ENCODE measurements around the gene GANC. TPM values are rescaled to one million over a fixed set of nuclear protein-coding genes. Genes with fewer than 3 reads are reported as not detected.

The GANC gene
- total RNA-seq, 6 donors from 2014 or later: 67.3 to 295 (median 99.8) TPM

DNA sequence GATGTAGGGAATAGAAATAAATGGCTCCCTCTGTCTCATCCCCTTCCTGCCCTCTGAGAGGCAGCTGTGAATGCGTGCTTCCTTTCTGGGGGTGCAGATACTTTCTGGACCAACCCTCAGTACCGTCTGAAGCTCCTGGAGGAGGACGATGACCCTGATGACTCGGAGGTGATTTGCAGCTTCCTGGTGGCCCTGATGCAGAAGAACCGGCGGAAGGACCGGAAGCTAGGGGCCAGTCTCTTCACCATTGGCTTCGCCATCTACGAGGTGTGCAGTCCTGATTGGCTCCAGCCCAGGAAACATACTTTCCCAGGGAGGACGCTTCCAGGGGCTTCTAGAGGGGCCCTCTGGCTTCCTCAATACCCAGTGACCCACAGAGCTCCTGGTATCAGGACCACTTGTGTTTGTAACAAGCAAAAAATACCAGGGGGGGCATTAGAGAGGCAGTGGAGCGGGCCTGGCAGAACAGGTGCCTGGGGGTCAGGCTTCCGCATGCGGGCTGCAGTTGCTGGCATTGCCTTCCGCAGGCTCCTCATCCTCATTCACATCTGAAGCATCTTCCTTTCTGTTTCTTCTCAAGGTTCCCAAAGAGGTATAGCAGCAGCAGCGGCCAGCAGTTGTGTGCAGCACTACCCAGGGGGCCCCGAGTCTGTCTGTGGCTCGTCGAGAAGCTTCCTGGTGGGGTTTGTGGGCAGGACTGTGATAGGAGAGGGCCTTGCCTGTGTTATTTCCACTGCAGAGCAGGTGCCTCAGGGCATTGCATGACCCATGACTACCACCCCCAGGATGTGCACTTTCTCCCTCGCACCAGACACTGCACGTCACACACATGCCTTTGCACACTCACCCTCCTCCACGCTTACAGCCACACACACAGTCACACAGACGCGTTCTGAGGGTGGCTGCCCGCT is 128.8 kb downstream of the GANC start:
- Histone ChIP-seq H3K4me3 (no peak overlapping the region), H3K9me3 (no peaks in the 10 kb centered on the region), H3K27ac (no peak overlapping the region), H3K27me3 (no peaks in the 10 kb centered on the region), H3K36me3 (peaks cover 21 to 44% (median 24%) of the 10 kb centered on the region in 4 donors), H3K4me1 (no peaks in the 10 kb centered on the region)
- TF ChIP-seq, protein P1, sequence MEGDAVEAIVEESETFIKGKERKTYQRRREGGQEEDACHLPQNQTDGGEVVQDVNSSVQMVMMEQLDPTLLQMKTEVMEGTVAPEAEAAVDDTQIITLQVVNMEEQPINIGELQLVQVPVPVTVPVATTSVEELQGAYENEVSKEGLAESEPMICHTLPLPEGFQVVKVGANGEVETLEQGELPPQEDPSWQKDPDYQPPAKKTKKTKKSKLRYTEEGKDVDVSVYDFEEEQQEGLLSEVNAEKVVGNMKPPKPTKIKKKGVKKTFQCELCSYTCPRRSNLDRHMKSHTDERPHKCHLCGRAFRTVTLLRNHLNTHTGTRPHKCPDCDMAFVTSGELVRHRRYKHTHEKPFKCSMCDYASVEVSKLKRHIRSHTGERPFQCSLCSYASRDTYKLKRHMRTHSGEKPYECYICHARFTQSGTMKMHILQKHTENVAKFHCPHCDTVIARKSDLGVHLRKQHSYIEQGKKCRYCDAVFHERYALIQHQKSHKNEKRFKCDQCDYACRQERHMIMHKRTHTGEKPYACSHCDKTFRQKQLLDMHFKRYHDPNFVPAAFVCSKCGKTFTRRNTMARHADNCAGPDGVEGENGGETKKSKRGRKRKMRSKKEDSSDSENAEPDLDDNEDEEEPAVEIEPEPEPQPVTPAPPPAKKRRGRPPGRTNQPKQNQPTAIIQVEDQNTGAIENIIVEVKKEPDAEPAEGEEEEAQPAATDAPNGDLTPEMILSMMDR (IDR thresholded peaks at IDR 0.05): no peak
- no peak for TF ChIP-seq EP300 (IDR thresholded peaks at IDR 0.05)
- TF ChIP-seq POLR2AphosphoS5 (IDR thresholded peaks at IDR 0.05): no peak
- TF ChIP-seq POLR2A (IDR thresholded peaks at IDR 0.05): no peak
- WGBS, 2 donors: 90% methylated on average over 24 of the region's 24 CpGs
- DNase-seq (no peak), ATAC-seq (ENCODE audit: low FRiP score in 2 of 2) (no peak)

DNA sequence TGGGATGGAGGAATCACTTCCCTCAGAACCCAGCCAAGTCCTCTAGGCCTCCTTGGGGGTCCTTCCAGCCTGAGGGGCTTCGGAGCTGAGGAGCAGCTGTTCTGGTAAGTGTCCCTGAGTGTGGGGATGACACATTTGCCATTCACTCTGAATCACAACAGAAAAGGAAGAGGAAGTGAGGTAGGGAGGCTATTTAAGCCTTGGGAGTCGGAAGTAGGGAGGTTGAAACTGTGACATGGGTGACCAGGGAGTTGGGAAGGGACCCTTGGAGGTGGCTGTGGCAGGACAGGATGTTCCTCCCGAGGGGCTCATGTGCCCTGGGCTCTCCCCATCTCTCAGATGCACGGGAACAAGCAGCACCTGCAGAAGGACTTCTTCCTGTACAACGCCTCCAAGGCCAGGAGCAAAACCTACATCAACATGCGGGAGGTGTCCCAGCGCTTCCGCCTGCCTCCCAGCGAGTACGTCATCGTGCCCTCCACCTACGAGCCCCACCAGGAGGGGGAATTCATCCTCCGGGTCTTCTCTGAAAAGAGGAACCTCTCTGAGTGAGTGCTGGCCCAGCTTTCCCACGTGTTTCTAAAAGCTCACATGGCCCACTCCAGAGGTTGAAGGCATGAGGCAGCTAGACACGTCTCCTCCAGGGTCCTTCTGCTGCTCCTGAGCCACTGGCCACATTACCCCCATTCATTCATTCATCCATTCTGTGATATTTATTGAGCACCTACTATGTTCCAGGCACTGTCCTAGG is 129.6 kb downstream of the GANC start:
- no peak overlapping the region for H3K27ac ChIP-seq
- no peaks in the 10 kb centered on the region for H3K4me1 ChIP-seq
- no peaks in the 10 kb centered on the region for H3K27me3 ChIP-seq
- no peak overlapping the region for H3K4me3 ChIP-seq
- H3K9me3 ChIP-seq: no peaks in the 10 kb centered on the region
- 84 to 94% methylated on average over 15 of the region's 15 CpGs for WGBS, 2 donors
- no peak for ATAC-seq (ENCODE audit: low FRiP score in 2 of 2)
- TF ChIP-seq EP300 (IDR thresholded peaks at IDR 0.05) (no peak), POLR2A (IDR thresholded peaks at IDR 0.05) (no peak), POLR2AphosphoS5 (IDR thresholded peaks at IDR 0.05) (no peak)
- TF ChIP-seq, protein P1 (IDR thresholded peaks at IDR 0.05): no peak
- DNase-seq: no peak
- peaks cover 21 to 40% (median 24%) of the 10 kb centered on the region in 4 donors for H3K36me3 ChIP-seq

DNA sequence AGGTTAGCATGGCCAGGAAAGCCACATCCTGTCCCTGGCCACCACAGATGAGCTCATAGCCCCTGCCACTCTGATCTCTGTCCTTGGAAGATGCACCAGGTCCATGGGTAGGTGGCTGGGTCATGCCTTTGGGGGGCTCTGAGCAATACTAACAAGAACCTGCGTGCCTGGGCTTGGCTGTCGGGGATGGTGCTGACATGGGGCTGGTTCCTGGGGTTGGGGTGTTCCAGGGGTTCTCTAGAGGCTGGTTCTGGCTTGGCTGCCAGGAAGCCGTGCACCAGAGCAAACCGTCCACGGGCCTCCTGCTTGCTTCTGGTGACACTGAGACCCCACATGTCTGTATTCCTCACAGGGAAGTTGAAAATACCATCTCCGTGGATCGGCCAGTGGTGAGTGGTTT is 130.4 kb downstream of the GANC start:
- Histone ChIP-seq H3K4me1 (no peaks in the 10 kb centered on the region), H3K36me3 (peaks cover 21 to 40% (median 26%) of the 10 kb centered on the region in 4 donors), H3K27me3 (no peaks in the 10 kb centered on the region), H3K27ac (no peak overlapping the region), H3K4me3 (no peak overlapping the region), H3K9me3 (no peaks in the 10 kb centered on the region)
- DNase-seq: no peak
- 89 to 100% methylated on average over 2 to 7 of the region's 7 CpGs for WGBS, 2 donors
- no peak for TF ChIP-seq EP300 (IDR thresholded peaks at IDR 0.05)
- TF ChIP-seq POLR2A (IDR thresholded peaks at IDR 0.05): no peak
- TF ChIP-seq POLR2AphosphoS5 (IDR thresholded peaks at IDR 0.05): no peak
- TF ChIP-seq, protein P1 (IDR thresholded peaks at IDR 0.05): no peak
- ATAC-seq (ENCODE audit: low FRiP score in 2 of 2): no peak

DNA sequence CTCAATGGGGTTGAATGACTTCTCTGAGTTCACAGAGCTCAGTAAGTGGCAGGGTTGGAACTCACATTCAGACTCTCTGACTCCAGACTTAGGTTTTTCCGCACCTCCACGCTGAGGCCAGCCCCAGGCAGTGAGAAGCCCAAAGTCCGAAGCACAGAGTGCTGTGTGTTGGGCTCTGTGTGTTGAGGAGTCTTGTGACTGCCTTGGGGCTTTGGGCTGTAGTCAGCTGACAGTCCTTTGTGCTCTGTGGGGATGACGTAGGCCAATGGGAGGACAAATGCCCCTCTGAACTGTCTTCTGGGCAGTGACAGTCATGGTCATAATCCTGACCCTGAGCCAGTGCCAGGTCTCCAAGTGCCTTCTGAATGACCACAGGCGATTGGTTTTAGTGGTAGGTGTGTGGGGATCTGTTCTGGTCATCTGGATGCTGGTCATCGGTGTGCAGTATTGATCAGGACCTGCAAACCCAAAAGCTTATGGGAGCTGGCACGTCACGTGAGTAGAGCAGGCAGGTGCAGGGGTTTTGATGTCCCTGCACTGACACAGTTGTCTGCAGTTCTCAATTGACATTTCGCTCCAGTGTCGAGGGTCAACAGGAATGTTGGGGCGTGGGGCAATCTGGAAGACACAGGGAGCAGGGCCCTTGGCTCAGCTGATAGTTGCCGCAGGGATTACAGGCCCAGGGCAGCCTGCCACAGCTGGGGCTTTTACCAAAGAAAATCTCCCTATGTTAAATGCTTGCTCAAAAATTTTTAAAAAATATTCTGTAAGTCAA is 131.6 kb downstream of the GANC start:
- DNase-seq (no peak), ATAC-seq (ENCODE audit: low FRiP score in 2 of 2) (no peak)
- TF ChIP-seq, protein P1 (IDR thresholded peaks at IDR 0.05): no peak
- no peak overlapping the region for H3K27ac ChIP-seq
- H3K4me1 ChIP-seq: no peaks in the 10 kb centered on the region
- no peak overlapping the region for H3K4me3 ChIP-seq
- H3K36me3 ChIP-seq: peaks cover 16 to 34% (median 24%) of the 10 kb centered on the region in 4 donors
- H3K9me3 ChIP-seq: no peaks in the 10 kb centered on the region
- no peaks in the 10 kb centered on the region for H3K27me3 ChIP-seq
- WGBS, 2 donors: 86 to 89% methylated on average over 8 to 12 of the region's 12 CpGs

Data from upper lobe of left lung (tissue), 6 donors.